ENCODE results near the gene SLC41A2. TPM values are rescaled to one million over a fixed set of nuclear protein-coding genes. Genes with fewer than 3 reads are reported as not detected.

Gene SLC41A2
- total and polyA plus RNA-seq, 2 donors (not counting 1 experiment from before 2014, with no cell fraction given): 12.3 to 22.8 TPM

- no peaks in the 10 kb centered on the region for H3K9me3 ChIP-seq (ENCODE audit: control insufficient read depth, insufficient read depth, low read depth, low read length)
- H3K4me3 ChIP-seq (replicated peaks in 1 of 4; ENCODE audit: control extremely low read depth in 1 of 4, insufficient read depth in 1 of 4, low read depth in 3 of 4, low read length in 4 of 4): peak overlapping the region; percentile 59 to 82 (median 74)
- peak overlapping the region; percentile 74 for H3K4me2 ChIP-seq (ENCODE audit: extremely low read depth, insufficient read depth, low read length)
- no peaks in the 10 kb centered on the region for H3K36me3 ChIP-seq (ENCODE audit: control insufficient read depth, insufficient read depth, low read length)
- peaks cover 13% of the 10 kb centered on the region for H3K4me1 ChIP-seq (ENCODE audit: control insufficient read depth, extremely low read depth, insufficient read depth, low read length)
- no peaks in the 10 kb centered on the region for H4K20me1 ChIP-seq (ENCODE audit: control insufficient read depth, extremely low read depth, insufficient read depth, low read length)
- H3K9ac ChIP-seq (ENCODE audit: insufficient read depth, low read length): peak overlapping the region; percentile 67
- DNase-seq (ENCODE audit: low read depth in 2 of 2): no peak
- no peaks in the 10 kb centered on the region for H3K79me2 ChIP-seq (ENCODE audit: control insufficient read depth, insufficient read depth, low read length)
- TF ChIP-seq, protein P1, sequence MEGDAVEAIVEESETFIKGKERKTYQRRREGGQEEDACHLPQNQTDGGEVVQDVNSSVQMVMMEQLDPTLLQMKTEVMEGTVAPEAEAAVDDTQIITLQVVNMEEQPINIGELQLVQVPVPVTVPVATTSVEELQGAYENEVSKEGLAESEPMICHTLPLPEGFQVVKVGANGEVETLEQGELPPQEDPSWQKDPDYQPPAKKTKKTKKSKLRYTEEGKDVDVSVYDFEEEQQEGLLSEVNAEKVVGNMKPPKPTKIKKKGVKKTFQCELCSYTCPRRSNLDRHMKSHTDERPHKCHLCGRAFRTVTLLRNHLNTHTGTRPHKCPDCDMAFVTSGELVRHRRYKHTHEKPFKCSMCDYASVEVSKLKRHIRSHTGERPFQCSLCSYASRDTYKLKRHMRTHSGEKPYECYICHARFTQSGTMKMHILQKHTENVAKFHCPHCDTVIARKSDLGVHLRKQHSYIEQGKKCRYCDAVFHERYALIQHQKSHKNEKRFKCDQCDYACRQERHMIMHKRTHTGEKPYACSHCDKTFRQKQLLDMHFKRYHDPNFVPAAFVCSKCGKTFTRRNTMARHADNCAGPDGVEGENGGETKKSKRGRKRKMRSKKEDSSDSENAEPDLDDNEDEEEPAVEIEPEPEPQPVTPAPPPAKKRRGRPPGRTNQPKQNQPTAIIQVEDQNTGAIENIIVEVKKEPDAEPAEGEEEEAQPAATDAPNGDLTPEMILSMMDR (conservative IDR thresholded peaks at IDR 0.05 in 1 of 2, IDR thresholded peaks at IDR 0.05 in 1 of 2; ENCODE audit: low read depth in 1 of 2, low read length in 2 of 2): no peak
- TF ChIP-seq EZH2 (IDR thresholded peaks at IDR 0.05; ENCODE audit: low read length, missing control alignments): no peak
- peak overlapping the region; percentile 0 for H2AFZ ChIP-seq (ENCODE audit: low read length)
- H3K27ac ChIP-seq (ENCODE audit: insufficient read depth, low read length): peak overlapping the region; percentile 52
- no peaks in the 10 kb centered on the region for H3K27me3 ChIP-seq (ENCODE audit: control insufficient read depth, insufficient read depth, low read length)
Observed at GRCh38 chr12:104957719-104958000, 430 bp downstream of the SLC41A2 start.

DNA sequence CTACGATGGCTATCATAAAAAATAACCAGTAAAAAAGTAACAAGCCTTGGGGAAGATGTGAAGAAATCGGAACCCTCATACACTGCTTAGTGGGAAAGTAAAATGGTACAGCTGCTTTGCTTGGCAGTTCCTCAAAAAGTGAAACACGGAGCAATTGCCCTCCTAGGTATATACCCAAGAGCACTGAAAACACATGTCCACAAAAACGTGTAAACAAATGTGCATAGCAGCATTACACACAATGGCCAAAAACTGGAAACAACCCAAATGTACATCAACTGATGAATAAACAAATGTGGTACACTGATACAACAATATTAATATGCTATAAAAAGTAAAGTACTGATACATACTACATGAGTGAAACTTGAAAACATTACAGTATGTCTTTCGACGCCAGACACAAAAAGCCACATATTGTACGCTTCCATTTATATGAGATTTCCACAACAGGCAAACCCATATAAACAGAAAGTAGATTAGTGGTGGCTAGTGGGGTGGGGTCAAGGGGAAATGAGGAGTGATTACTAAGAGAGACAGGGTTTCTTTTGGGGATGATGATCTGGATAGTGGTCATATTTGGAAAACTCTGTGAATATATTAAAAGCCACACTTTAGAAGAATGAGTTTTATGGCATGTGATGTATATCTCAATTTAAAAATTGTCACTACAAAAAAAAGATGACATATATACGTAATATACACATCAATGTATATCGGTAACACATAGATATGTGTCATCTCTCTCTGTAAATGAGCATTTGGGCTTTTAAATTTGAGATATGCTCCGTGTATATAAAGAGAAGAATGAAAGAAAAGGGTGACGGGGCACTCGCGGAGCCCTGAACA, 996 bp downstream of the SLC41A2 start:
- Histone ChIP-seq H3K4me3 (replicated peaks in 1 of 4; ENCODE audit: control extremely low read depth in 1 of 4, insufficient read depth in 1 of 4, low read depth in 3 of 4, low read length in 4 of 4) (peak overlapping the region; percentile 59 to 82 (median 74)), H3K4me2 (ENCODE audit: extremely low read depth, insufficient read depth, low read length) (peak overlapping the region; percentile 74)

GRCh38 chr12:104955703-104956102, 2.4 kb downstream of the SLC41A2 start:
- Histone ChIP-seq H2AFZ (ENCODE audit: low read length) (no peak overlapping the region), H3K4me1 (ENCODE audit: control insufficient read depth, extremely low read depth, insufficient read depth, low read length) (peaks cover 13% of the 10 kb centered on the region), H3K27me3 (ENCODE audit: control insufficient read depth, insufficient read depth, low read length) (no peaks in the 10 kb centered on the region), H3K9ac (ENCODE audit: insufficient read depth, low read length) (no peak overlapping the region), H3K9me3 (ENCODE audit: control insufficient read depth, insufficient read depth, low read depth, low read length) (no peaks in the 10 kb centered on the region), H3K36me3 (ENCODE audit: control insufficient read depth, insufficient read depth, low read length) (no peaks in the 10 kb centered on the region), H4K20me1 (ENCODE audit: control insufficient read depth, extremely low read depth, insufficient read depth, low read length) (no peaks in the 10 kb centered on the region), H3K4me2 (ENCODE audit: extremely low read depth, insufficient read depth, low read length) (no peak overlapping the region), H3K4me3 (replicated peaks in 1 of 4; ENCODE audit: control extremely low read depth in 1 of 4, insufficient read depth in 1 of 4, low read depth in 3 of 4, low read length in 4 of 4) (no peak overlapping the region), H3K27ac (ENCODE audit: insufficient read depth, low read length) (no peak overlapping the region), H3K79me2 (ENCODE audit: control insufficient read depth, insufficient read depth, low read length) (no peaks in the 10 kb centered on the region)
- TF ChIP-seq, protein P1 (conservative IDR thresholded peaks at IDR 0.05 in 1 of 2, IDR thresholded peaks at IDR 0.05 in 1 of 2; ENCODE audit: low read depth in 1 of 2, low read length in 2 of 2): no peak
- TF ChIP-seq EZH2 (IDR thresholded peaks at IDR 0.05; ENCODE audit: low read length, missing control alignments): no peak
- DNase-seq (ENCODE audit: low read depth in 2 of 2): no peak

More for the DNA sequence above, 996 bp downstream of the SLC41A2 start:
- peak overlapping the region; percentile 0 for H2AFZ ChIP-seq (ENCODE audit: low read length)
- H3K27me3 ChIP-seq (ENCODE audit: control insufficient read depth, insufficient read depth, low read length): no peaks in the 10 kb centered on the region
- H3K4me1 ChIP-seq (ENCODE audit: control insufficient read depth, extremely low read depth, insufficient read depth, low read length): peaks cover 13% of the 10 kb centered on the region
- TF ChIP-seq EZH2 (IDR thresholded peaks at IDR 0.05; ENCODE audit: low read length, missing control alignments): no peak
- no peaks in the 10 kb centered on the region for H3K9me3 ChIP-seq (ENCODE audit: control insufficient read depth, insufficient read depth, low read depth, low read length)
- DNase-seq (ENCODE audit: low read depth in 2 of 2): peak in 1 of 2 donors; percentile 71
- H4K20me1 ChIP-seq (ENCODE audit: control insufficient read depth, extremely low read depth, insufficient read depth, low read length): no peaks in the 10 kb centered on the region
- no peak overlapping the region for H3K27ac ChIP-seq (ENCODE audit: insufficient read depth, low read length)
- H3K79me2 ChIP-seq (ENCODE audit: control insufficient read depth, insufficient read depth, low read length): no peaks in the 10 kb centered on the region
- no peaks in the 10 kb centered on the region for H3K36me3 ChIP-seq (ENCODE audit: control insufficient read depth, insufficient read depth, low read length)
- peak overlapping the region; percentile 67 for H3K9ac ChIP-seq (ENCODE audit: insufficient read depth, low read length)
